Non-pigmented ciliary epithelial cell (primary cell): ENCODE results near the gene CYTH2.
"Not testable (repeated sequence)": the region's sequence is repeated elsewhere in the genome, so short reads cannot be mapped to it uniquely, and the experiment has no call there.

Experiments
- DNase-seq: peaks from one replicate; pipeline ENCODE4 v3.0.0-alpha.2; 2010; ENCODE audit warnings: low read depth

The CYTH2 gene

GRCh38 chr19:48513289-48514122 is 44.3 kb downstream of the CYTH2 start:
- no peak for DNase-seq

GRCh38 chr19:48514123-48514458 is 44.9 kb downstream of the CYTH2 start:
- no peak for DNase-seq

- no peak for DNase-seq
Observed at GRCh38 chr19:48516536-48516935, 47.4 kb downstream of the CYTH2 start.

GRCh38 chr19:48518207-48518606 is 49.0 kb downstream of the CYTH2 start:
- DNase-seq, result no peak

GRCh38 chr19:48519426-48519825 is 50.3 kb downstream of the CYTH2 start:
- DNase-seq, result not testable (repeated sequence)

GRCh38 chr19:48520134-48520533 is 51.0 kb downstream of the CYTH2 start:
- no peak for DNase-seq

- DNase-seq, result no peak
Observed at GRCh38 chr19:48524221-48524620, 55.1 kb downstream of the CYTH2 start.

- no peak for DNase-seq
Observed at GRCh38 chr19:48524732-48525131, 55.6 kb downstream of the CYTH2 start.

GRCh38 chr19:48529156-48529555 is 60.0 kb downstream of the CYTH2 start:
- no peak for DNase-seq

GRCh38 chr19:48530066-48530720 is 61.0 kb downstream of the CYTH2 start:
- DNase-seq, result no peak

- DNase-seq, result no peak
Observed at GRCh38 chr19:48530770-48531169, 61.6 kb downstream of the CYTH2 start.
